Bronchial epithelial cell (primary cell): ENCODE results near the gene PEPD. TPM values are rescaled to one million over a fixed set of nuclear protein-coding genes. Genes with fewer than 3 reads are reported as not detected.

Source experiments
- DNase-seq: peaks from one replicate; pipeline ENCODE4 v3.0.0-alpha.2; 2010; ENCODE audit warnings: low read depth
- FAIRE-seq: peaks from 2 replicates; lab custom pipeline; 2011; peaks lifted over from hg19 to GRCh38; lab: Jason Lieb, UNC
- H3K27me3 ChIP-seq: 2 replicates; pipeline ENCODE4 v1.5.1; 2011; ENCODE audit warnings: low read length; ENCODE audit not compliant: control insufficient read depth, insufficient read depth
- H3K36me3 ChIP-seq: 2 replicates; pipeline ENCODE4 v1.5.1; 2011; ENCODE audit warnings: low read length; ENCODE audit not compliant: control insufficient read depth, insufficient read depth
- H3K4me3 ChIP-seq: 2 replicates; pipeline ENCODE4 v1.5.1; 2011; ENCODE audit warnings: mild to moderate bottlenecking, low read depth, low read length, control low read depth
- total RNA-seq: library from RNA; depleted of rRNA; stranded (reverse); fragments of >200 nt; gene quantifications from 2 replicates; pipeline ENCODE4 v1.2.1, GENCODE V29; 2014
- TF ChIP-seq, protein P1 (sequence below): IDR thresholded peaks from 2 replicates; pipeline ENCODE4 v1.5.1; 2011; ENCODE audit warnings: mild to moderate bottlenecking, moderate library complexity, low read length, control low read depth, inconsistent platforms; ENCODE audit not compliant: insufficient read depth, severe bottlenecking

Gene PEPD
- total RNA-seq, 1 donor from 2014 or later, result 35.8 TPM

- TF ChIP-seq, protein P1, sequence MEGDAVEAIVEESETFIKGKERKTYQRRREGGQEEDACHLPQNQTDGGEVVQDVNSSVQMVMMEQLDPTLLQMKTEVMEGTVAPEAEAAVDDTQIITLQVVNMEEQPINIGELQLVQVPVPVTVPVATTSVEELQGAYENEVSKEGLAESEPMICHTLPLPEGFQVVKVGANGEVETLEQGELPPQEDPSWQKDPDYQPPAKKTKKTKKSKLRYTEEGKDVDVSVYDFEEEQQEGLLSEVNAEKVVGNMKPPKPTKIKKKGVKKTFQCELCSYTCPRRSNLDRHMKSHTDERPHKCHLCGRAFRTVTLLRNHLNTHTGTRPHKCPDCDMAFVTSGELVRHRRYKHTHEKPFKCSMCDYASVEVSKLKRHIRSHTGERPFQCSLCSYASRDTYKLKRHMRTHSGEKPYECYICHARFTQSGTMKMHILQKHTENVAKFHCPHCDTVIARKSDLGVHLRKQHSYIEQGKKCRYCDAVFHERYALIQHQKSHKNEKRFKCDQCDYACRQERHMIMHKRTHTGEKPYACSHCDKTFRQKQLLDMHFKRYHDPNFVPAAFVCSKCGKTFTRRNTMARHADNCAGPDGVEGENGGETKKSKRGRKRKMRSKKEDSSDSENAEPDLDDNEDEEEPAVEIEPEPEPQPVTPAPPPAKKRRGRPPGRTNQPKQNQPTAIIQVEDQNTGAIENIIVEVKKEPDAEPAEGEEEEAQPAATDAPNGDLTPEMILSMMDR, result no peak
- H3K4me3 ChIP-seq, result no peak overlapping the region
- no peak for FAIRE-seq
Observed at GRCh38 chr19:33508009-33508408, 13.6 kb downstream of the PEPD start.

GRCh38 chr19:33507021-33507956, 14.3 kb downstream of the PEPD start:
- TF ChIP-seq, protein P1, result no peak
- no peak for DNase-seq
- FAIRE-seq, result no peak
- Histone ChIP-seq H3K36me3 (no peaks in the 10 kb centered on the region), H3K27me3 (no peaks in the 10 kb centered on the region), H3K4me3 (no peak overlapping the region)

More at GRCh38 chr19:33508009-33508408, 13.6 kb downstream of the PEPD start:
- no peak for DNase-seq
- Histone ChIP-seq H3K36me3 (no peaks in the 10 kb centered on the region), H3K27me3 (no peaks in the 10 kb centered on the region)

GRCh38 chr19:33506498-33506897, 15.1 kb downstream of the PEPD start:
- TF ChIP-seq, protein P1, result no peak
- no peaks in the 10 kb centered on the region for H3K36me3 ChIP-seq
- H3K4me3 ChIP-seq, result no peak overlapping the region
- FAIRE-seq, result no peak
- no peak for DNase-seq
- H3K27me3 ChIP-seq, result no peaks in the 10 kb centered on the region

DNA sequence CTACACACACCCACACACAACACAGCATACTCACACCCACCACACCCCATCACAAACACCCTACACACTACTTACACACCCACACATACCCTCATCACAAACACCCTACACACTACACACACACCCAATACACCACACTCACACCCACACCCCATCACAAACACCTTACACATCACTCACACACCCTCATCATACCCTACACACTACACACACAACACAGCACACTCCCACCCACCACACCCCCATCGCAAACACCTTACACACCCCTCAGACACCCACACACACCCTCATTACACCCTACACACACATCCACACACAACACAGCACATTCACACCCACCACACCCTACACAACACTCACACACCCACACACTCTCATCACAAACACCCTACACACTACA, 15.8 kb downstream of the PEPD start:
- no peak for DNase-seq
- Histone ChIP-seq H3K4me3 (no peak overlapping the region), H3K36me3 (no peaks in the 10 kb centered on the region), H3K27me3 (no peaks in the 10 kb centered on the region)
- no peak for FAIRE-seq
- TF ChIP-seq, protein P1, result no peak

DNA sequence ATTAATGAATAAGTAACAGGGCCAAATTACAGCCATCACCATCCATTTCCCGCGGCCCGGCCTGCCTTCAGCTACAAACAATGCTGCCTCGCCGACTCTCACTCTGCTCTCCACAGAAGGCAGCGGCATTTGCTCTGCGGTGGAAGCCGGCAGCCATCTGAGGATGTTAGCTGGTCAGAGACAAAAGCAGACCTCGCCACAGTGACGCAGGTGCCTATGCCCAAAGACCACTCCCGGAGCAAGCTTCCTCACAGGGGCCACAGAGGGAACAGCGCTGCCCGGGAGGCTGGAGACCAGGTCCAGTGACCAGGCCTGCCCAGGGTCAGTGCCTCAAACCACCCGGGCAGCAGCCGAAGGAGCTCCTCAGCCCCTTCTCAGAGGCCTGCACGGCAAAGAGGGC, 16.4 kb downstream of the PEPD start:
- Histone ChIP-seq H3K4me3 (no peak overlapping the region), H3K27me3 (no peaks in the 10 kb centered on the region), H3K36me3 (no peaks in the 10 kb centered on the region)
- FAIRE-seq, result no peak
- TF ChIP-seq, protein P1, result no peak
- DNase-seq, result no peak
